GM19193 (cell line): Measurements from ENCODE around the gene CDKN2D.

Experiments used
- POLR2A ChIP-seq: IDR thresholded peaks from 4 replicates; pipeline ENCODE4 v1.6.1; 2011; ENCODE audit not compliant: insufficient read depth, insufficient read length; ENCODE audit errors: extremely low read depth

The CDKN2D gene

DNA sequence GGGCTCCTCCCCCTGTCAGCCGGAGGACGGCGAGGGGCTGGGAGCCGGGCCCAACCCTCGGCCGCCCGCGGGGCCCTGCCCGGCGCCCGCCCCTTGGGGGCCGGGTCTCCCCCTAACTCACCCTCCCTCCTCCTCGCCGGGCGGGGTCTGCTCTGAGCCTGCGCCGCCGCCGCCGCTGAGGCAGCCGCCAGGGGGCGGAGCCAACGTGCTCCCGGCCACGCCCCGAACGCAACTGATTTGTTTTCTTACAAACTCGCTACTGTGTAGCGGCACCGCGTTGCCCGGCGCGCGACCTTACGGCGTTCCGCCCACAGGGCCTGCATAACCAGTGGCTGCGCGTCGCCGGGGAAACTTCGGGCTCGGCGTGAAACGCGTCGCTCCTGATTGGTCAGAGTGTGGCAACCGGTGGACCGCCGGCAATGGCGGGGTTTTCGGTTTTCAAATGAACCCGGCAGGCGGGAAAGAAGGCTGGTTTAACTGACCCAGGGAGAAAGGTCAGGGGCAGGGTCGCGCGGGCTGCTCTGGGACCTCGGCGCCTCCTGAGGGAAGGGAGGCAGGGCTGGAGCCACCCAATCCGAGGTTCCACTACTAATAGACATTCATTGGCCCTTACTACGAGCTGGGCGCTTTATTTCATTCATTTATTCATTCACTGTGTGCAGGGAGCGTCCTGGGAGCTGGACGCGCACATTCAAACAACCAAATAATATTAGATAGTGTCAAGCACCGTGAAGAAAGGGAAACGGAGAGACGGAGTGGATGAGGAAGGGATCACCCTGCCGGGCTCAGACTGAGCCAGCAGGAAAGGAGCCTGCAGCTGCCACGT, at the start of gene CDKN2D:
Gene CDKN2D (minus strand): TSS at position 154 of the 826 bp plus-strand sequence. CDS start 326 bp downstream, outside the sequence.
- TF ChIP-seq POLR2A, result peak; percentile 62

- TF ChIP-seq POLR2A, result no peak
Observed at GRCh38 chr19:10617409-10618121, 48.8 kb upstream of the CDKN2D start.

DNA sequence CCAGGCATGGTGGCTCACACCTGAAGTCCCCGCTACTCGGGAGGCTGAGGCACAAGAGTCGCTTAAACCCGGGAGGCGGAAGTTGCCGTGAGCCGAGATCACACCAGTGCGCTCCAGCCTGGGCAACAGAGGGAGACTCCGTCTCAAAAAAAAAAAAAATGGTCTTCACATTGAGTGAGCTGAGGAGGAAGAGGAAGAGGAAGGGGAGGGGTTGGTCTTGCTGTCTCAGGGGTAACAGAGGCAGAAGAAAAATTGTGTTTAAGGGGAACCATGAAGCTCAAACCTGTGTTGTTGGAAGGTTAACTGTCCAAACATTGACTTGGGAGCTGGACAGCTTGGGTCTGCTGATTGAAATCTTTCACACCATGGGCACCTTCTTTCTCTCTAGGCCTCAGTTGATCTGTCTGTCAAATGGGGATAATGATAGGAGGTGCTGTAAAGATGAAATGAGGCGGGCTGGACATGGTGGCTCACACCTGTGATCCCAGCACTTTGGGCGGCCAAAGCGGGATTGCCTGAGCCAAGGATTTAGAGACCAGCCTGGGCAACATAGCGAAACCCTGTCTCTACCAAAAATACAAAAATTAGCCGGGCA, 46.7 kb upstream of the CDKN2D start:
- TF ChIP-seq POLR2A, result no peak

DNA sequence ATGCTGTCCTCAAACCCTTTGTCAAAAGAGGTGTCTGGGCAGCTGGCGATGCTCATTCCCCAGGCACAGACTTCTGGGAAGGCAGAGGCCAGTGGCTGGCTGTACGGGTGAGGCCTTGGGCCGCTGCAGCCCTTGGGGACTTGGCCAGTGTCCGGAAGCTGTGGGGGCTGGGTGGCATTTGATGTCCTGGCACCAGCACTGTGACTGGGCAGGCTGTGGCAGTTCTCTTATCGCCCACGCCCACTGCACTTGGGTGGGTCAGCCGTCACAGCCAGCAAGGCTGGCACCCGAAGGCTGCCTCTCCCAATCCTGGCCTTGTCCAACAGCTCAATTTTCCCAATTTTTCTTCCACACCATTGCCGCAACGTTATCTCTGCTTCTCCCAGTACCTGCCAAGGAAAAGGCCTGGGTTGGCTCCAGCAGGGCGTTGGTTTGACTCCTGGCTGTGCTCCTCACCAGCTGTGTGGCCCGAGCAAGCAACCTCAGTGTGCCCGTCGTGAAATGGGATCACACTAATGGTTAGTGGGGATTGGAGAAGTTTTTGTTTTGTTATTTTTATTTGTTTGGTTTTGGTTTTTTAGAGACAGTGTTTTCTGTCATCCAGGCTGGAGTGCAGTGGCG, 43.8 kb upstream of the CDKN2D start:
- no peak for TF ChIP-seq POLR2A

DNA sequence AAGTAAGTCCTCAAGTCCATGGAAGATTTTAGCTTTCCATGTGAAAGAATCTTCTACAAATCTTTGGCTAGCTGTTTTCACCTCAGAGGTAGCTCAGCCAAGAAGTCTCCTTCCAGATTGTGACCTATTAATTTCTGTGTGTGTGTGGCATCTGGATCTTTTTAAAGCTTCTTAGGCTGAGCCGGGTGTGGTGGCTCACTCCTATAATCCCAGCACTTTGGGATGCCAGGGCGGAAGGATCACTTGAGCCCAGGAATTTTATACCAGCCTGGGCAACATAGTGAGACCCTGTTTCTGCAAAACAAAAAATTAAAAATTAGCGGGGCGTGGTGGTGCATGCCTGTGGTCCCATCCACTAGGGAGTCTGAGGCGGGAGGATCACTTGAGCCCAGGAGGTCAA, 43.1 kb upstream of the CDKN2D start:
- TF ChIP-seq POLR2A, result no peak

- peak; percentile 62 for TF ChIP-seq POLR2A
Observed at GRCh38 chr19:10604460-10604980, 35.7 kb upstream of the CDKN2D start.

- no peak for TF ChIP-seq POLR2A
Observed at GRCh38 chr19:10603873-10604459, 35.2 kb upstream of the CDKN2D start.

DNA sequence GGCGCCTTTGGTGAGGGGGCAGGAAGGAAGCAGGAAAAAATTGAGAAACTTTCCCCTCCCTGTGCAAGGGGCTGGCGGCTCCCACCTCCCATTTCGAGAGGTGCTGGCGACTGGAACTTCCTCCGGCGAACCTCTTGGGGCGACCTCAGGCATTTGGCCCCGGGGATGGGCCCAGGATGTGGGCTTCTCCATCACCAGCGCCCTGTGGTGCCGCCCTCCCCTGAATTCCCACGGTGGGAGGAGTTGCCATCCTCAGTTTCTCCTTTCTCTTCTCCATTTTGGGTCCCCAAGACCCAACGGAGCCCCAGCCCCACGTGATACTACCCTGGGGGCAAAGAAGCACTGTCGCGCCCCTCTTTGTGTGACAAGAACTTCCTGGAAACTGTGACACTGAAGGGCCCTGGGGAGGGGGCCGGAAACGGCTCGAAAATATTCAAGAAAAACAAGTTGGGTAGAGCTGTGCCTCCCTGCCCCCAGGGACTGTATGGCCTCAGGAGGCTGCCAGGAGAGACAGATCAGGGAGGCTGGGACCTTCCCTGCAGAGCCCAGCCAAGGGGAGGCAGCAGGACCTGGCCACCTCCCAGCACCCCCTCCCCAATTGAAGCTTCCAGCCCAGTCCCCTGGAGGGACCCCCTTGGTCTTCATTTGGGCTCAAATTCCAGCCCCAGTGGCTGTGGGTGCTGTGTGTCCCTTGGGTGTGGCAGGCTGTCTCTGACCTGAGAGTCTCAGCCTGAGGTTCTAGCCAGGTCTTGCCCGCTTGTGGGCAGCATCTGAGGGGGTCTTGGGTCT, 34.5 kb upstream of the CDKN2D start:
- TF ChIP-seq POLR2A, result no peak

DNA sequence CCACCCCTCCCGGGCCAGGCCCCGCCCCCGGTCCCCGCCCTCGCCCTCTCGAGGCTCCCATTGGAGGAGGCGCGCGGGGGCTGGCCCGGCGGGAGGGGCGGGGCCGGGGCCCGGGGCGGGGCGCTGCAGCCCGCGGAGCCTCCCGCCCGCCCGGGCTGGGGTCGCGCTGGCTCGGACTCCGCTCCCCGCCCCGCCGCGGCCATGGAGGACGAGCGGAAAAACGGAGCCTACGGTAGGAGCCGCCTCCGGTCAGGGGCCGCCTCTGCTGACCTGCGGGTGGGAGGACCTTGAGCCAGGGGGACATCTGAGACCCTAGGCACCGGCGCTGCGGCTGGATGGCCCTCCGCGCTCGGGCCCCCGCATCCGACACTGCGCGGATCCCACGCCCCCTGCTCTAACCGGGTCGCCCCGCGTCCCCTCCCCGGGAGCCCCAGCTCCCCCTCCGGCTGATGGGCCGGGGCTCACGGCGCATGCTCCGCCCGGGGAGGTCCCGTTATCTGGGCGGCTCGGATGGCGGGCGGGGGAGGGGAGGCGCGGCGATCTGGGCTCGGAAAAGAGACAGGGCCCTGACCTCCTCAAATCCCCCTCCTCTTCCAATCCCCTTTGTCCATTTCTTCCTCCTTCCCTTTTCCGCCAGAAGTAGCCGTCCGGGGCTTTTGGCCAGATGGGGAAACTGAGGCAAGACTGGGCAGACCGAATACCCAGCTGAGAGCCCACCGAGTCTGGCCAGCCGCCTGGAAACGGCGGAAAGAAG, 33.7 kb upstream of the CDKN2D start:
- peak; percentile 54 for TF ChIP-seq POLR2A

DNA sequence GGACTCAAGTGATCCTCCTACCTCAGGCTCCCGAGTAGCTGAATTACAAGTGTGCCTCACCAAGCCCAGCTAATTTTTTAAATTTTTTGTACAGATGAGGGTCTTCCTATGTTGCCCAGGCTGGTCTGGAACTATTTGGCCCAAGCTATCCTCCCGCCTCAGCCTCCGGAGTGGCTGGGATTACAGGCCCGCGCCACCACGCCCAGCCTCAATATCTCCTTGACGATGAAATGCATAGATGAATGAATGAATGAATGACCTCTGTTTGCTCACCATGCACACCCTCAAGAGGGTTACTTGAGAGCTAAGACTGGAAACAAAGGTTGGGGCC, 33.2 kb upstream of the CDKN2D start:
- TF ChIP-seq POLR2A, result no peak

GRCh38 chr19:10600149-10600548, 31.4 kb upstream of the CDKN2D start:
- no peak for TF ChIP-seq POLR2A

DNA sequence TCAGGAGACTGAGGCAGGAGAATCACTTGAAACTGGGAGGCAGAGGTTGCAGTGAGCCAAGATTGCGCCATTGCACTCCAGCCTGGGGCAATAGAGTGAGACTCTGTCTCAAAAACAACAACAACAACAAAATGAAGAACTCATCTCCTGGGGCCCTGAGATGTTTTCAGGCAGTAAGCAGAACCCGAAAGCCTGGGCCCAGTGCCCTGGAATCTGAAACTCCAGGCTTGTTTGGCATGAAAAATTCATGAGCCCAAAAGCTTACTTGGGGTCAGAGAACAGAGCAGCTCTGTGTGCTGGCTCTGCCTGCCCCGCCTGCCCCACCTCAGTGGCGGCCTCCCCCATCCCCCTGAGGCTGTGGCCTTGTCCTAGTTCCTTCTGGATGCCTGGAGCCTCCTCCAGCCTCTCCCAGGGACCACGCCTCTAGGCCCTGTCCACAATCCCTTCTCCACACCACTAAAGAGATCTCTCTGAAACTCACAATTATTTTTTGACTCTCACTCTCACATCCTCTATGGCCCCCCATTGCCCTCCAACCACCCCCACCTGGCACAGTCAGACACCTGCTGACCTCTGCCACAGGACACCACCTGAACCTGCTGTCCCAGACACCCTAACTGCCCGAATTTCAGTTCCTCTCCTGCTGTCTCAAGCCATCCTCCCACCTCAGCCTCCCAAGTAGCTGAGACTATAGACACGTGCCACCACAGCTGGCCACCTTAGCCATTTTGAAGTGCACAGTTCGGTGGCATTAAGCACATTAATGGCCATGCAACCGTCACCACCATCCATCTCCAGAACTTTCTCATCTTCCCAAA, 25.2 kb upstream of the CDKN2D start:
- TF ChIP-seq POLR2A, result no peak
